Measurements from ENCODE around the gene ALOX5. TPM values are rescaled to one million over a fixed set of nuclear protein-coding genes. Genes with fewer than 3 reads are reported as not detected.
A peak's percentile ranks its signal among the peaks of the same experiment; 100 is the strongest.

ALOX5 gene
- total RNA-seq, 1 experiment from 2014 or later, result 2.1 TPM

DNA sequence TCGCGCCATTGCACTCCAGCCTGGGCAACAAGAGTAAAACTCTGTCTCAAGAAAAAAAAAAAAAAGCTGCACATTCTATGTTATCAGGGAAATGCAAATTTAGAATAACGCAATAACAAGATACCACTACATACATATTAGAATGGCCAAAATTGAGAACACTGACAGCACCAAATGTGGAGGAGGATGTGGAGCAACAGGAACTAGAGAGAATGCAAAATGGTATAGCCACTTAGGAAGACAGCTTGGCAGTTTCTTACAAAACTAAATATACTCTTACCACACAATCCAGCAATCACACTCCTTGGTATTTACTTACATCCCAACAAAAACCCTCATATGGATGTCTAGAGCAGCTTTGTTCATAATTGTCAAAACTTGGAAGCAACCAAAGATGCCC, 76.8 kb downstream of the ALOX5 start:
- in situ Hi-C loops (cut with HindIII; ENCODE audit: low pct_unique_long_range_greater_than_20kb, low sequenced_read_pairs), result no loop called here
- DNase-seq (ENCODE audit: low read depth), result no peak

- DNase-seq (ENCODE audit: low read depth), result no peak
- in situ Hi-C loops (cut with HindIII; ENCODE audit: low pct_unique_long_range_greater_than_20kb, low sequenced_read_pairs), result no loop called here
Measured at GRCh38 chr10:45451407-45451806, 77.4 kb downstream of the ALOX5 start.

DNA sequence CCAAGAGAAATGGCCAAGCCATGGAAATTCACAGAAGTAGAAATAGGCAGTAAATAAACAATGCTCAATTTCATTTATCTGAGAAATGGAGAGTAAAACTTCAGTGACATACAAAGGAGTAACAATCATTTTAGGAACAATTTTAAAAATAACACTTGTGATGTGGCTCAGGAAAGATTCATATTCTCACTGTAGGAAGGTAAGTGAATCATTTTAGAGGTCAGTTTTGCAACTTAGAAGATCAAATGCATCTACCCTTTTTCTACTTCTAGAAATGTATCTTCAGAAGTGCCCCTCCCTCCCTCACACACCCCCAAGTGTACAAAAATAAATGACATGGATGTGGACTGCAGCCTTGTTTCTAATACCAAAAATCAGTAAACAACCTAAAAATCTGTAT, 78.3 kb downstream of the ALOX5 start:
- DNase-seq (ENCODE audit: low read depth), result no peak
- in situ Hi-C loops (cut with HindIII; ENCODE audit: low pct_unique_long_range_greater_than_20kb, low sequenced_read_pairs), result no loop called here

DNA sequence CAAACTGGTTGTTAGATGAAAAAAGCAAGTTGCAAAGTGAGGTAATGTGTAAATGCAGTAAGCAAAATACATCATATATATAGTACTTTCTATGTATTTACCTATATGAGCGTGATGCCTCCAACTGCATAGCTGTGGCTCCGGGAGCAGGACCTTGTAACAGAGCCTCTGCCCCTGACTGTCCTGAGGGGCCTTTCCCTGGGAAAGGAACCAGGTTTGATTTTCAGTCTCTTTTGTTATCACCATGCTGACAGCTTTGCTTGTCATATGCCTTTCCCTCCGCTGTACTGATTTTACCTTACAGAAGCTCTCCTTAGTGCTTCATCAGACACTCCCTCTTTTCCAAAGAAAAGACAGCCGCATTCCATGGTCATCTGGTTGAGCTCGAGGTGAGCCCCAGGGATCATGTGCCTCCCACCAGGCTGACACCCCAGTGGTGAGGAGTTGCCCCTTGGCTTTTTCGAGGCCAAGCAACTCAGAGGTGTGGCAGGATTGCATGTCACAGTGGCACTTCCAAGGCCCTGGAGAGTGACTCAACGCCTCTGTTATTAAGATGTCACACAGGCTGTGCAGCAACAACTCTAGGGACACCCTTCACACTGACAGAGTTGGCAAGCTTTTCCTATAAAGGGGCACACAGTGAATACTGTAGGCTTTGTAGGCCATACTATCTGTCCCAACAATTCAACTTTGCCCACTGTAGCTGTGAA, 78.9 kb downstream of the ALOX5 start:
- in situ Hi-C loops (cut with HindIII; ENCODE audit: low pct_unique_long_range_greater_than_20kb, low sequenced_read_pairs), result no loop called here
- no peak for DNase-seq (ENCODE audit: low read depth)

- in situ Hi-C loops (cut with HindIII; ENCODE audit: low pct_unique_long_range_greater_than_20kb, low sequenced_read_pairs), result no loop called here
- no peak for DNase-seq (ENCODE audit: low read depth)
Measured at GRCh38 chr10:45453639-45454255, 79.7 kb downstream of the ALOX5 start.

- DNase-seq (ENCODE audit: low read depth), result no peak
- in situ Hi-C loops (cut with HindIII; ENCODE audit: low pct_unique_long_range_greater_than_20kb, low sequenced_read_pairs), result no loop called here
Measured at GRCh38 chr10:45454262-45454661, 80.2 kb downstream of the ALOX5 start.

- DNase-seq (ENCODE audit: low read depth), result no peak
- in situ Hi-C loops (cut with HindIII; ENCODE audit: low pct_unique_long_range_greater_than_20kb, low sequenced_read_pairs), result no loop called here
Measured at GRCh38 chr10:45454859-45455258, 80.8 kb downstream of the ALOX5 start.

- DNase-seq (ENCODE audit: low read depth), result no peak
- in situ Hi-C loops (cut with HindIII; ENCODE audit: low pct_unique_long_range_greater_than_20kb, low sequenced_read_pairs), result no loop called here
Measured at GRCh38 chr10:45456233-45456632, 82.2 kb downstream of the ALOX5 start.

DNA sequence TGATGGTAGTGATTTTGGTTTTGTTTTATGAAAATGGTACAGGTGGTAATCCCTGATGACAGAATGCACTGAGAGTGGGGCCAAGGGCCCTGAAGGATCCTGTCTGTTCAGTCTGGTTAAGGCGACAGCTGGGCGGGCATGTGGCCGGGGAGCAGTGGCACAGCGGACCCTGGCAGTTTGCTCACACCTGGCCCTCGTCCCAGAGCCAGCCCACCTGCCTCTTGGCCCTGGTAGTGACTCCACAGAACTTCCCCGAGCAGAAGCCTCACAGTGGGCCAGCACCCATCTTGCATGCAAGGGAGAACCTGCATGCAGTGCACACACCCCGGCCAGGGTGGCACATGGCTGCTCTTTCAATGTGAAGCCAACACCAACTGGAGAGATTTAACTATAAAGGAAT, 82.8 kb downstream of the ALOX5 start:
- in situ Hi-C loops (cut with HindIII; ENCODE audit: low pct_unique_long_range_greater_than_20kb, low sequenced_read_pairs), result no loop called here
- no peak for DNase-seq (ENCODE audit: low read depth)

- no peak for DNase-seq (ENCODE audit: low read depth)
- in situ Hi-C loops (cut with HindIII; ENCODE audit: low pct_unique_long_range_greater_than_20kb, low sequenced_read_pairs), result no loop called here
Measured at GRCh38 chr10:45457487-45457886, 83.5 kb downstream of the ALOX5 start.

- in situ Hi-C loops (cut with HindIII; ENCODE audit: low pct_unique_long_range_greater_than_20kb, low sequenced_read_pairs), result no loop called here
- DNase-seq (ENCODE audit: low read depth), result no peak
Measured at GRCh38 chr10:45460235-45460878, 86.3 kb downstream of the ALOX5 start.

DNA sequence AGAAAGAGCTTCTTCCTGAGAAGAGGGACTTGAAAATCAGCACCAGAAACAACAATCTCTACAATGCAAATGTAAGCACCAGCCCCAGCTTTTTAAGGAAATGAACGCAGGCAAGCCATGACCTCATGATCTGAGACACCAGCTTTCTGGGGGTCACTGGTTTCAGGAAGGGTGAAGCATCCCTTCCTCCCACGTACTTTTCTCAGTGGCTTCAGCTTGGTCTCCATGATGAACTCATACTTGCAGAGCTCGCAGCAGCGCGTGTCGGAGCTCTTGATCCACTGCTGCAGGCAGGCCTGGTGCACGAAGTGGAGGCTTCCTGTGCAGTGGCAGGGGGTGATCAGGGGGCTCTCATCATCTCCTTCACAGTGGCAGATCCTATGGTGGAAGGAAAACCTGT, 87.0 kb downstream of the ALOX5 start:
- in situ Hi-C loops (cut with HindIII; ENCODE audit: low pct_unique_long_range_greater_than_20kb, low sequenced_read_pairs), result no loop called here
- no peak for DNase-seq (ENCODE audit: low read depth)

- no peak for DNase-seq (ENCODE audit: low read depth)
- in situ Hi-C loops (cut with HindIII; ENCODE audit: low pct_unique_long_range_greater_than_20kb, low sequenced_read_pairs), result no loop called here
Measured at GRCh38 chr10:45463244-45464116, 89.5 kb downstream of the ALOX5 start.

GRCh38 chr10:45464958-45465567, 91.0 kb downstream of the ALOX5 start:
- peak; percentile 44 for DNase-seq (ENCODE audit: low read depth)
- in situ Hi-C loops (cut with HindIII; ENCODE audit: low pct_unique_long_range_greater_than_20kb, low sequenced_read_pairs), result no loop called here

GRCh38 chr10:45466784-45467183, 92.8 kb downstream of the ALOX5 start:
- DNase-seq (ENCODE audit: low read depth), result no peak
- in situ Hi-C loops (cut with HindIII; ENCODE audit: low pct_unique_long_range_greater_than_20kb, low sequenced_read_pairs), result no loop called here

- in situ Hi-C loops (cut with HindIII; ENCODE audit: low pct_unique_long_range_greater_than_20kb, low sequenced_read_pairs), result no loop called here
- no peak for DNase-seq (ENCODE audit: low read depth)
Measured at GRCh38 chr10:45468079-45468478, 94.1 kb downstream of the ALOX5 start.

DNA sequence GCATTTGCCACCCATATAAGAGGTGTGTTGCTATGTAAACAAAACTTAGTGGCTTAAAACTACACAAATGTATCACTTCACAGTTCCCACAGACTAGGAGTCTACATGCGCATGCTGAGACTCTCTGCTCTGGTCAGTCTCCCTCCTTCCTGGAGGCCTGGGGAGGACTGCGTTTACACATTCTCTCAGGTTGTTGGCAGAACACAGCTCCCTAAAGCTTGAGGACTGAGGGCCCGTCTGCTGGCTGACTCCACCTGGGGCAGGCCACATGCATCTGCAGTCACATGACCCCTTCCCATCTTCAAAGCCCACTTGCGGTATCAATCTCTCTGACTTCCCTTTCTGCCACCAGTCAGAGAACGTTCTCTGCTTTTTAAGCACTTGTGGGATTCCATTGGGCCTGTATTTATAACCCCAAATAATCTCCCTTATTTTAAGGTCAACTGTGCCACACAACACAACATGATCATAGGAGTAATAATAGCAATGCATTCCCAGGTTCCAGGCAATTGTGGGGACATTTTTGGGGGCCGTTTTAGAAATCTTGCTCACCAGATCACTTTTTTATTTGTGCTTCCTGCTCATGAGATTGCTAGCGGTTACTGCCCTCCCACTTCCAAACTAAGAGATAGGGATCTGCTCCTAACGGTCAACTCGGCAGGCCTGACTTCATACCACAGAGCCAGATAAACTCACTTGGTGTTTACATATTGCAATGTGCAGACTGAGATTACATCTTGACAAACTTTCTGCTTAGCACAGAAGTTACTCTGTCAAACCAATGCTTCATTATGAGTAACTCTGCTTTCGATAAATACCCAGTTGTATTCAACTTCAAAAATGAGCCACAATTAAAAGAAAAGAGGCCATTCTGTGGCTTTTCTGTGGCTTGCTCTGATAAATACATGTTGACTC, 96.3 kb downstream of the ALOX5 start:
- in situ Hi-C loops (cut with HindIII; ENCODE audit: low pct_unique_long_range_greater_than_20kb, low sequenced_read_pairs), result no loop called here
- DNase-seq (ENCODE audit: low read depth), result no peak

Measured in Caki2 (cell line).